ENCODE measurements around the gene METTL25B. TPM values are rescaled to one million over a fixed set of nuclear protein-coding genes. Genes with fewer than 3 reads are reported as not detected.

METTL25B gene
- total and polyA plus RNA-seq, 9 donors: 18.1 to 39.6 (median 33.2) TPM

DNA sequence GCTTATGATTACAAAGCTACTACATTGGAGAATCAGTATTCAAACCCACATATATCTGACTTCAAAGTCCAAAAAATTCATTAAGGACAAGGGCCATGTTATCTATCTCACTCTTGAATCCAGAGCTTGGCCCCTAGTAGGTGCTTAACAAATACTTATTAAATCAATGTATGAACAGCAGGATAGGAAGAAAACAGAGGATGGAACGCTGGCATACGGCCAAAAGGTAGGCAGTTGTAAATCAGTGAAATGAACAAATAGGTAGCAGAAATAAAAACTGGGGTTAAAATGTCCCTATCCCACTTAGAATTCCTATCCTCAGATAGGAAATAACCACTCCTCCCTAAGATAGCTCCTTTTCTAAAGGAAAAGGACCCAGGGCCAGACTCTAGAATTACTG is 10.6 kb downstream of the METTL25B start:
- Histone ChIP-seq H3K9me3 (no peaks in the 10 kb centered on the region), H3K27me3 (no peaks in the 10 kb centered on the region), H3K4me3 (no peak overlapping the region), H3K27ac (no peak overlapping the region), H3K36me3 (no peaks in the 10 kb centered on the region), H3K4me1 (ENCODE audit: insufficient read depth) (peaks cover 4% of the 10 kb centered on the region)
- TF ChIP-seq POLR2A (IDR thresholded peaks at IDR 0.05): no peak
- peak in 1 of 5 donors; percentile 35 for DNase-seq
- 65 to 73% (median 68%) methylated on average over 2 of the region's 2 CpGs for WGBS, 3 donors
- intact Hi-C loops (cut with DNase I): no loop called here

DNA sequence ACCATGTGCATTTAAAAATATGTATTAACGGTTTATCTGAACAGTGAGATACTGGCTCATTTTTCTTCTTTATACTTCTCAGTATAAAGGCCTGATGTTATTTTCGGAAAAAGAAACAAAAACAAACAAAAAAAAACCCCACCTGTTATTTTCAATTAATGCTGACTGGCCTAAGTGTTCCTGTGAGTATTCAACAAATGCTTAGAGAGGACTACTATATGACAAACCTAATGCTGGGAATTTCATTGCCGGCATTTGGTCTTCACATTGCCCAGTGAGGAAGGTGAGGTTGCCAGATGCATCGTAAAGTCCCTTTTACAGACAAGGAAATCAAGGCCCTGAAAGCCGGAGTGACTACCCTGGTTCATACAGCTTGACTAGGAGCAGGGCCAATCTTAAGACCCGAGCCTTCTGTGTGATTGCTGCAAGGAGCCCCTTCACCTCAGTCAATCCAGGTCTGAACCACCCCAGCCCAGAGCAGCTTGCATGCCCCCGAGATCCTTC is 12.0 kb downstream of the METTL25B start:
- WGBS, 3 donors: 6 to 9% (median 7%) methylated on average over 7 of the region's 7 CpGs
- H3K4me3 ChIP-seq: peak overlapping the region; percentile 74
- peak overlapping the region in 1 of 2 donors; percentile 23 for H3K27ac ChIP-seq
- H3K4me1 ChIP-seq (ENCODE audit: insufficient read depth): peaks cover 4% of the 10 kb centered on the region
- DNase-seq: no peak
- TF ChIP-seq EP300 (IDR thresholded peaks at IDR 0.05) (no peak), POLR2A (IDR thresholded peaks at IDR 0.05) (no peak)
- TF ChIP-seq, protein P1, sequence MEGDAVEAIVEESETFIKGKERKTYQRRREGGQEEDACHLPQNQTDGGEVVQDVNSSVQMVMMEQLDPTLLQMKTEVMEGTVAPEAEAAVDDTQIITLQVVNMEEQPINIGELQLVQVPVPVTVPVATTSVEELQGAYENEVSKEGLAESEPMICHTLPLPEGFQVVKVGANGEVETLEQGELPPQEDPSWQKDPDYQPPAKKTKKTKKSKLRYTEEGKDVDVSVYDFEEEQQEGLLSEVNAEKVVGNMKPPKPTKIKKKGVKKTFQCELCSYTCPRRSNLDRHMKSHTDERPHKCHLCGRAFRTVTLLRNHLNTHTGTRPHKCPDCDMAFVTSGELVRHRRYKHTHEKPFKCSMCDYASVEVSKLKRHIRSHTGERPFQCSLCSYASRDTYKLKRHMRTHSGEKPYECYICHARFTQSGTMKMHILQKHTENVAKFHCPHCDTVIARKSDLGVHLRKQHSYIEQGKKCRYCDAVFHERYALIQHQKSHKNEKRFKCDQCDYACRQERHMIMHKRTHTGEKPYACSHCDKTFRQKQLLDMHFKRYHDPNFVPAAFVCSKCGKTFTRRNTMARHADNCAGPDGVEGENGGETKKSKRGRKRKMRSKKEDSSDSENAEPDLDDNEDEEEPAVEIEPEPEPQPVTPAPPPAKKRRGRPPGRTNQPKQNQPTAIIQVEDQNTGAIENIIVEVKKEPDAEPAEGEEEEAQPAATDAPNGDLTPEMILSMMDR (IDR thresholded peaks at IDR 0.05): no peak
- no peaks in the 10 kb centered on the region for H3K9me3 ChIP-seq
- no peaks in the 10 kb centered on the region for H3K27me3 ChIP-seq
- intact Hi-C loops (cut with DNase I): loop anchor here in 1 of 4 donors (2.0 kb wide), 1 partner anchor 27 kb away; the partner anchor contains the start of gene PRCC
- H3K36me3 ChIP-seq: no peaks in the 10 kb centered on the region

DNA sequence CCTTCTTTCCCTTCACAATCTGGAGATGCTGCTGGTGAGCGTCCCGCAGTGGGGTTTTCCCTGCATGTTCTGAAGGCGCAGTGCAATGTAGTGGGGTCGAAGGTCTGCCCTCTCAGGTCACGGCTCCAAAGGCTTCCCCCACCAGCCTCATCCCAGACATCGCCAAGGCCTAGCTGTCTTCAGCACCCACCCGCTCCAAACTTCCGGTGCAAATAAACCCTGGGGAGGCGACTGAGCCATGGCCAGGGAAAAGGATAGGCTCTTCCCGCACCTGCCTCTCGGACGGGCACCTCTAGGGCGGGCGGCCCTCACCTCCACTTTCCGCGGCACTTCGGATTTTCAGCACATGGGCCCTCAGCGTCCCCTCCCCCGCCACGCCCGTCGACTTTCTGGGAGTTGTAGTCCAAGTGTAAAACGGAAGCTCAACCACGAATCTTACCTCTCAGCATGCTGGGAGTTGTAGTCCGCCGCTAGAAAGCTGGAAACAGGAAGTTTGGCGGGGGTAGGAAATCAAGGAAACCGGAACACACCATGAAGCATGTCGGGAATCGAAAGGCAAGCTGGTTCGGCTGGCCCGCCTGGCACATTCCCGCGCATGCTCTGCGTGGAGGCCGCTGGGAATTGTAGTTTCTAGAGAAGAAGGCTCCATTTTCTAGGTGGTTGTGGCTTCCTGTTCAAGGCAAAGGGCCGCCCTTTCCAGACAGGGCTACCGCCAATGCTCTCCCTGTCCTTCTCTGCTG is 12.6 kb downstream of the METTL25B start, which contains the start of gene MRPL24:
Gene MRPL24 (minus strand): TSS at position 348 of the 740 bp plus-strand sequence. CDS start 2,384 bp downstream, outside the sequence.
- H3K36me3 ChIP-seq: no peaks in the 10 kb centered on the region

DNA sequence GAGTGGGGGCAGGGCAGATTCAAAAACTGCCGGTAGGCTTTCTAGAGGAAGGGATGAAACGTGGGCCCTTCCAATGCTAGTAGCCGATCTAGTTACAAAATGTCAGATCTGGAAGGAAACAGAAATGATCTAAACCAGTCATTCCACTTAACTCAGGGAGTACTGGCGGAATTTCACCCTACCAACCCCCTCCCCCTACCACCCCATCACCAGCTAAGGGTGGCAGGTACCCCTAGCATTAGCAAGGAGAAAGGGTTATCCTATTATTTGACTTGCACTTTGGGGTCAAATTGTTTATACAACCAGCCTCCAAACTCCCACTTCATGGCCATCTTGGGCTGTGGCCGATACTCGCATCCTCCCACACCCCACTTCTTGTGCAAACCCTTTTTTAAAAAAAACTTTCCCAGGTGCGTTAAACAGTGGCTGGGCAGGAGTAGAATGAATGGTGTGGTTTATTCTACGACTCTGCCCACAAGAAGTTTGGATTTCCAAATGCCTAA is 13.3 kb downstream of the METTL25B start:
- WGBS, 3 donors: 42 to 49% (median 47%) methylated on average over 8 of the region's 8 CpGs
- H3K4me1 ChIP-seq (ENCODE audit: insufficient read depth): peaks cover 8% of the 10 kb centered on the region
- intact Hi-C loops (cut with DNase I): loop anchor here in 2 of 4 donors (1.0 to 2.0 kb wide), 2 partner anchors 13 to 25 kb away; partner anchors contain the start of genes ISG20L2 (in 1 of the 2), METTL25B (in 1 of the 2) and PRCC (in 1 of the 2)
- peak overlapping the region; percentile 25 for H3K4me3 ChIP-seq
- H3K27me3 ChIP-seq: no peaks in the 10 kb centered on the region
- H3K27ac ChIP-seq: peak overlapping the region; percentile 13 to 83
- no peak for DNase-seq
- no peaks in the 10 kb centered on the region for H3K36me3 ChIP-seq
- no peaks in the 10 kb centered on the region for H3K9me3 ChIP-seq
- TF ChIP-seq, protein P1 (IDR thresholded peaks at IDR 0.05): no peak
- no peak for TF ChIP-seq EP300 (IDR thresholded peaks at IDR 0.05)
- TF ChIP-seq POLR2A (IDR thresholded peaks at IDR 0.05): no peak

More for the DNA sequence above, 12.6 kb downstream of the METTL25B start, which contains the start of gene MRPL24:
- peak; percentile 96 to 98 (median 97) for DNase-seq
- H3K9me3 ChIP-seq: no peaks in the 10 kb centered on the region
- intact Hi-C loops (cut with DNase I): loop anchor here in 2 of 4 donors (1.0 to 2.0 kb wide), 2 partner anchors 13 to 26 kb away; partner anchors contain the start of genes ISG20L2 (in 1 of the 2), METTL25B (in 1 of the 2) and PRCC (in 1 of the 2)
- 0 to 1% (median 0%) methylated on average over 38 of the region's 38 CpGs for WGBS, 3 donors
- peaks cover 4% of the 10 kb centered on the region for H3K4me1 ChIP-seq (ENCODE audit: insufficient read depth)
- TF ChIP-seq EP300 (IDR thresholded peaks at IDR 0.05) (peak; percentile 39), POLR2A (IDR thresholded peaks at IDR 0.05) (peak; percentile 35)
- TF ChIP-seq, protein P1 (IDR thresholded peaks at IDR 0.05): no peak
- peak within 1 kb of the TSS; percentile 74 for H3K4me3 ChIP-seq
- H3K27me3 ChIP-seq: no peaks in the 10 kb centered on the region
- H3K27ac ChIP-seq: peak within 1 kb of the TSS; percentile 13 to 83
